ENCODE results near the gene MSH3.

DNA sequence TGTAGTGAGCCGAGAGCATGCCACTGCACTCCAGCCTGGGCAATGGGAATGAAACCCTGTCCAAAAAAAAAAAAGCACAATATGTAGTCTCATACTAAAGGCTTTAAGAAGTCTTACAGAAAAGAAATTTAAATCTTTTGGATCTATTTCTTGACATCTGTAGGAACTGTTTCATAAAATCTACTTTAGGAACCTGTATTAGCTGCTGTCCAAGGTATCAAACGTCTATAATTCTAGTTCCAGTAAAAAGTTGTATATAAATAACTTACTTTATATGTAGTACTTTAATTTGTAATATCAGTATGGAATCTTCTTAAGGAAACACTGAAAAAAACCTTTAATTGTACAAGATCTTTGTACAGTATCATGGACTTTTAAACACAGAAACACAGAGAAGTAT, 199.0 kb downstream of the MSH3 start:
- TF ChIP-seq POLR2A (IDR thresholded peaks at IDR 0.05) (no peak), CTCF (IDR thresholded peaks at IDR 0.05) (no peak), POLR2AphosphoS5 (IDR thresholded peaks at IDR 0.05) (no peak), EP300 (IDR thresholded peaks at IDR 0.05) (no peak)

Measured in suprapubic skin (tissue), 4 donors.